ENCODE measurements around the gene FSHR.

Gene FSHR

DNA sequence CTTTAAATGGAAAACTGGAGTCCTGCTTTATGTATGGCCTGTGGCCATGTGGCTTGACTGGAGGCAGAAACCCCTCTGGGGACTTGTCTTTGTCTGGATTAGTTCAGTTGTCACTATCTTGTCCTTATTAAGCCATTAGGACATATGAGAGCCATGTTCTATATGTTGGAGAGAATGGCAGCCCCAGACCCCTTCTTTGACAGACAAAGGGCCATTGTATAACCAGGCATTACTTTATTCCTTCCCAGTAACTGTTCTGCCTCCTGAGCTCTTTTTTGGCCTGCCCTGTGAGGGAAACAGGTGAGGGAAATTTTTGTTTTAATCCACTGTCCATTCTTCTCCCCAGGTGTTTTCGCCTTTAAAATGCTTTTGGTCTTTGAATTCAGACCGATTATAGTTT lies 43.3 kb downstream of the FSHR start:
- no peak for DNase-seq

DNA sequence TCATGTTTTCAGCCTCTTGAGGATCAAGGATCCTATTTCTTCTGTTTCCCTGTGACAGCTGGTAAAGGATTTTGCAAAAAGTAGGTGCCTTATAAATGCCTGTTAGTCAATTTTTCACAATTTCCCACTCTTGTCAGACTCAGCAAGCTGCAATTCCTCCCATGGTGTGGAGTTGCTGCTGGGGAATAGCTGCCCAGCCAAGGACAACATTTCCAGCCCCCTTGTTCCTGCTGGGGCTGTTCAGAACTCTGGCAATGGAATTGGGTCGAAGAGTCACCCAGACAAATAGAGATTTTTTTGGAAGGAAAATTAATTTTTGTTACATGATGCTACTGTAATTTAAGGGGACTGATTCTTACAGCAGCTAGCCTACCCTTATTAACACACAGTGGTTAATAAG lies 43.7 kb downstream of the FSHR start:
- DNase-seq: no peak

GRCh38 chr2:49108851-49109250 lies 45.5 kb downstream of the FSHR start:
- DNase-seq: no peak

- no peak for DNase-seq
These were observed 45.9 kb downstream of the FSHR start for GRCh38 chr2:49108436-49108835.

DNA sequence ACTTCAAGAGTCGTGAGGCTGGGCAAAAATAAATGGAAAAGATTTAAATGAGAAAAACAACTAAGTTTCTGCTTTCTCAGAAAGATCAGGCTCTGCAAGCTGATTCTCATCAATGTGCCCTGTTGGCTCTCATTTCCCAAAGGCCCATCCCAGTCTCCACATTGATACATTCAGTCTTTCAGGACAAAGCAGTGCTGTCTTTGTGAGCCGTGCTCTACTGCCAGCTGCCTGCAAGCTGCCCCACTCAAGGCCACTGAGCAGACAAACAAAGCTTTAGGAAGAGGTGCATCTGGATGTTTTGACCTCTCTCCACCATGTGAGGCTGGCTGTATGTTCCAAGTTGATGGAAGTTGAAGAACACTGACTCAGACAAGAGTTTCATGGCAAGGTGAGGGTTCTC lies 48.8 kb downstream of the FSHR start:
- DNase-seq: no peak

GRCh38 chr2:49102146-49102545 lies 52.2 kb downstream of the FSHR start:
- no peak for DNase-seq

DNA sequence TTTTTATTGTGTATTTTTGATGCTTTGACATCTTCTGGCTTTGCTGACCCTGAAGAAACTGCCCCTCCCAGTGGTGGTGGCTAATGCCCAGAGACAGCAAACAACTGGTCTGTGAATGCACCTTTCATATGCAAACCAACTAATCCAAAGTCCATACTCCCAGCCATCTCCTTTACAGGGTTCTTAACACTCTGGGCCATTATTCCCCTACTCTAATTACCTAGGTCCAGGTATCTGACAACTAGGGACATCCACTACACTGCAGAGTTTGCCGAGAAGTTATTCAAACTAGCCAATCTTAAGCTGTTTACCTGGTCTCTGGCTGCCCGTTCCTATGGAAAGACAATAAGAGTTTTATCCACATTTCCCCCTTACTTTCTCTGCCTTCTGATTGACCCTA lies 73.6 kb downstream of the FSHR start:
- no peak for DNase-seq

- no peak for DNase-seq
These were observed 83.6 kb downstream of the FSHR start for GRCh38 chr2:49070716-49071115.

DNA sequence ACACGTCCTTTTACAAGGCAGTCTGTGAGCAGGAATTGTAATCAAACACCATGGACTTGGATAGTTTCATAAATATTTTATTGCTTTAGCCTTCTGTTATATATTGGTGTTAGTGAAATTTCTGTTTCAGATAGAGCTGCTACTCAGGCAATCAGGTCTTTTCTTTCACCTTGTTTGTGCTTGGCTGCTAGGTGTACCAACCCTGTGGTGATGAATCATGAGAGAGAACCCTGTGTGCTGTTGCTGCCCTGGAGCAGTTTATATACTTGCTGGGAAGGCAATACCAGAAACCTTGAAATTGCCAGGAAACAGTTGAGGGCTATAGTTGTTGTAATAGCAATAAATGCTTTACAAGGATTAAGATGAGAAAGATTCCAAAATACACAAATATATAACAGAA lies 84.5 kb downstream of the FSHR start:
- DNase-seq: no peak

GRCh38 chr2:49068613-49069012 lies 85.7 kb downstream of the FSHR start:
- DNase-seq: no peak

DNA sequence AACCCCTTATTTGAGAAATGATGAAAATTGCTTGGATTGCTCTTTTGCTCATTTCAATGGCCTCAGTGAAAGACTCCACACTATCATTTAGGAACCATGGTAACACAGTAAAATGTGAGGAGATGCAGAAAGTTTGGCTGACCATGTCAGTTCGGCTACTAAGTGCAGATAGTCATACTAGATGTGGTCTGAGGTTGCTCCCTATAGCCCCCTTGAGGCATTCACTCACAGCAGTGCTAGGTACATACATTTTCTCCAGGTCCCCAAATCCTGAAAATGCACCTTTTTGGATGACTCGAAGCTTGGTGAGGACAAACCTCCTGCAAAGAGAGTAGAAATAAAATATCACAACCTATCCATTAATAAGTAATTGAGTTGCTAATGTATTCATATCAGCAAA lies 86.3 kb downstream of the FSHR start:
- DNase-seq: no peak

DNA sequence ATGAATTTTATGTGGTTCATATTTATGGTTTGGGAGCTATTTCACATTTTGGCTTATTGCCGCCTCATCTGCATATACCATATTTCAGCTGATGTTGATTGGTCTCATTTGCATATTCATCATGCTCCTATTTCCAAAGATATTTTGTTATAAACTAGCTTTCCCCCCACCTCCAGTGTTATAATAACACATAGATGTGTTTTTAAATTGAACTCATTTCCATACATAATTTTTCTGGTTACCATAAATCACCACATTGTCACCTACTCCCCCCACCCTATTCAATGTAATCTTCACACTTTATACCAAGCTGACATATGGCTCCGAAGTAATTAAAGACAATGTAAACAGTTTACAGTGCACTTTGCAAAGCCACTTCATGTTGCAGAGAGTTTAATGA lies 101.2 kb downstream of the FSHR start:
- DNase-seq: no peak

- no peak for DNase-seq
These were observed 104.0 kb downstream of the FSHR start for GRCh38 chr2:49050265-49050664.

DNA sequence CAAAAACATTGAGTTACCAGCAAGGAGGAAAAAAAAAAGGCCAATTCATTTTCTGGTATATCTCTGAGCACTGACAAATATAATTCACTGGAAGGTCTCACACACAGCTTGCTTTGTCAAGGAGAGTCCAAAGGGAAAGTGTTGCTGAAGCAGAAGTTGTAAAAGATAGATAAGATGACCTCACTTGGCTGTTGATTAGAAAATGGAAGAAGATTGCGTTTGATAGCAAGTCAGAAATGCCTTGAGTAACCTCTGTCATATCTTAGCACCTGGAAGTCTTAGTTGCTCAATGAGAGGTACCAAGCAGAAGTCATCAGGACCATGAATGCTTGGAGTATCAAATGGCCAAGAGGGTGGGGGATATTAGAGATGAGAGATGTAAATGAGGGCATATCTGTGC lies 105.2 kb downstream of the FSHR start:
- no peak for DNase-seq

DNA sequence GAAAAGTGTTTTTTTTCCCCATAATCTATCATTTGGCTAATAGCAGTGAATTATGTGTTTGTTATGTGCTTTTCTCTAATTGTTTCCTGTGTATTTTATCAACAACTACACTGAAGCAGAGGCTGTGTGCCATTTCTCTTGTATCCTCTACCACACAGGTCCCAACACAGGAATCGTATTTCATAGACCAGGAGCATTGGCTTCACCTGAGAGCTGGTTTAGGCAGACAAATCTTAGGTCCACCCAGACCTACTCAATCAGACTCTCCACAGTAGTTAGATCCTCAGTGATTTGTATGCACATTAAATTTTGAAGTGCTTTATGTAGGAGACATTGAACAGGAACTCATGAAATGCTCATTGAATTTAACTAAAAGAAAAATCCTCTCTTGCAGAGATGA lies 109.2 kb downstream of the FSHR start:
- DNase-seq: no peak

DNA sequence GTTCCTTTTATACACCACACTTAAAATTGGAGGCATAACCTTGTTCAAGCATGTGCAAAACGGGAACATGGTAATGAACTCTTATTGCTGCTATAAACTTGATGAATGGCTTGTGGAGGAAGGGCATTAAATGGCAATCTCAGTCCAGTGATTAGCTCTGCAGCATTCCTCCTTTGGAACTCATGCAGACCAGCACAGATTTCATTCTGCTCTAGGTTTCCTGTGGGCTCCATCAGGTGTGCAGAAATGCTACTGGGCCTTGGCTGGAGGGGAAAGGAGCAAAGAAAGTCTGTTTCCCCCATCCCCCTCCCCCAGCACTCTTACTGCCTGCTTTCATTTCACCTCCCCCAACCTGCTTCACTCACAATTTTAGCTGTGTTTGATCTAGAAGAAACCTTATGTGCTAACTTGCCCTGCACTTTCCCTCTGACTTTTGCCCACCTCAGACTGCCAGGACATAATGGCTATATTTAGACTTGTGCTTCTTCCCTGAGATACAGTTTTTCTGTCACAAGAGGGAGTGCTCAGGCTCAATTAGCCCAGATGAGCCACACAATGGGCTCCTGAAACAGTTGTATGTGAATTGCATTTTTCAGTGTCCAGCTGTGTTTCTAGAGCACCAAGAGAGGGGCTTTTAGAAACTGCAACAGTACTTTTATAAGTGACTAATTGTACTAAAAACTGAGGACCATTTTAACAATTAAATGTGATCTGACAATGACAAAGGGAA lies 109.8 kb downstream of the FSHR start:
- no peak for DNase-seq

GRCh38 chr2:49043405-49043982 lies 110.8 kb downstream of the FSHR start:
- DNase-seq: no peak

DNA sequence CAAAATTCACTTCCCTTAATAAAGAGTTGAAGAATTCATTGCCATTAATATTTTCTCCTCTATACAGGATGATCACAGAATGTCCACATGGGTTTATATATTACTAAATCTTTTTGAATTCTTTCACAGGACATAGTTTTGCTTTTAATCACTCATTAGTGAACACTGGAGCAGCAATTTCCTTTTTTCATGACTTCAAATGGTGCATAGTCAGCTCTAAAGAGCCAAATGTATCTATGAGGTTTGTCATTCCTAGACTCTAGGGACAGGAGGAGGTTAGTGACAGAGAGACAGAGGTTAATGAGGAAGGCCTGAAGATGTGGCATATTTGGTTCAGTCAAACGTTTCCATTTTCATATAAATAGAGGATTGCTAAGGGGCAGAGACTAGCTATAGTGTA lies 111.8 kb downstream of the FSHR start:
- DNase-seq: no peak

DNA sequence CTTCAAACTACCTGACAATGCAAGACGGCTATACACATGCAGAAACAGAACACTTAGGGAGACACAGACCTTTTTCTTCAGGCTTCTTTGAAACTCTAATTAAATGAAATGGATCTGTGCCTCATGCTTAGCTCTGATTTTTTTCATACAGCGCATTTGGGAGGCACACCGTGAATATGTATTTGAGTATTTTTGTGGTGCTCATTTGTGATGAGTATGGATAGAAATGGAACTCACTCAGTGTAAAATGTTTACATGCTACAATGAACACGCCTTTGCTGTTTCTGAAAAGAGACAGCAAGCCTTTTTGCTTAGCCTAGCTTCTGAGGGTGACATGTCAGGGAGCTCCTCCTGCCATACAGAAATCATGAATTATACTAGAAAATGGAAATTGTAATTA lies 113.3 kb downstream of the FSHR start:
- DNase-seq: no peak

DNA sequence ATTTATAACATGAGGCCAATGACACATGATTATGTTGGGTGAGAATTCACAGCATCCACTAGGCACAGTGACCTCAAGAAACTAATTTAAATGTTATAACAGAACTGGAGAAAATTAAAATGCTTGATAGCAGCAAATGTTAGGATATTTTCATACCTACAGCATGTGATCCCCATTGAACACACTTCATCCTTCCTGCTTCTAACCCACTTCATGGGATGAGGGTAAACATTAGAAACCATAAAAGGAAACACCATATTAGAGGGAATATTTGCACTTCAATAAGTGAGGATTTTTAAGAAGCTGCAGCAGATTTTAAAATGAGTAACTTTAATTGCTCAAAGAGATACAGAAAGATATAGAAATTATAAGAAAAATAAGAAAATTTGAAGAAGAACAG lies 117.1 kb downstream of the FSHR start:
- no peak for DNase-seq

DNA sequence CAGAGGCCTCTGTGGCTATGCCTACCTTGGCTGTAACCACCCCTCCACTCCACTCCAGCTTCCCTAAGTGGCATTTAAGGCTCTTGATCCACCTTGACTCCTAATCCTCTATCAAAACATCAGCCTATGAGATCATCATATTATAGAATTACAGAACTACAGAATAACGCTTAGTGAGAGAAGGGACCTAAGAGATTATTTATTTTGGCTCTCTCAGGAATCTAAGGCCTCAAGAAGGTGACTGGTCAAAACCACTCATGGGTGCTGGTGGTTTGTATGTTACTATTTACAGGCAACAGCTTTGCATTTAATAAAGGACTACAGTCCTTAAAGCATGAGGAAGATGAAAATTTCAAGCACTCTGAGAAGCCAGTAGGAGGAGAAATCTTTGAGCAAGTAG lies 118.8 kb downstream of the FSHR start:
- no peak for DNase-seq

- DNase-seq: no peak
These were observed 120.7 kb downstream of the FSHR start for GRCh38 chr2:49033394-49034185.

- no peak for DNase-seq
These were observed 121.4 kb downstream of the FSHR start for GRCh38 chr2:49032936-49033335.

DNA sequence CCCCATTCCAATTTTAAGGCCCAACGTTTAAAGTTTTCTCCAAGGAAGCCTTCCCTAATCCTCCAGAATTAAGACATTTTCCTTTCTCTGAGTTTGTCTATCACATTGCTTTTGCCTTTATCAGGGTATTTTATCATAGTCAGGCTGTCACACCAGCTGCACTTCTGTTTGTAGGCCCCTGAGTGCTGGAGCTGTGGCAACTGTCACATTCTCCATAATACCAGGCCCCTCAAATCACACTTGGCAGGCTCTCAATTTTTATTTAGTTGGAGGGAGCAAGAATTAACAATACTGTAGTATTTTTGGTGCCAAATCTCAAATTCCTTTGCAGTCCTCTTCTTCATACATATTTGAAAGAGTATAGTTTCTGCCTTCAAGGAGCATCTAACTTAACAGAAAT lies 122.2 kb downstream of the FSHR start:
- DNase-seq: no peak
